ENCODE results near the gene CLIP4.

CLIP4 gene

GRCh38 chr2:29191817-29192216 is 76.6 kb downstream of the CLIP4 start:
- no peaks in the 10 kb centered on the region for H3K4me1 ChIP-seq (ENCODE audit: insufficient read depth, low read length, severe bottlenecking)
- no peaks in the 10 kb centered on the region for H3K9me2 ChIP-seq (ENCODE audit: low read depth, low read length)
- no peaks in the 10 kb centered on the region for H3K27me3 ChIP-seq (ENCODE audit: insufficient read depth, low read length)
- no peak overlapping the region for H3K27ac ChIP-seq (ENCODE audit: low read depth, low read length, poor library complexity, severe bottlenecking)
- no peaks in the 10 kb centered on the region for H3K9me3 ChIP-seq (ENCODE audit: low read length)
- H3F3A ChIP-seq (ENCODE audit: insufficient read depth, low read length), result no peaks in the 10 kb centered on the region
- no peaks in the 10 kb centered on the region for H3K36me3 ChIP-seq (ENCODE audit: insufficient read depth, low read length)
- no peak for TF ChIP-seq EZH2 (IDR thresholded peaks at IDR 0.05; ENCODE audit: borderline replicate concordance, low read length)
- TF ChIP-seq CTCF (IDR thresholded peaks at IDR 0.05; ENCODE audit: low read length), result no peak
- H4K20me1 ChIP-seq (ENCODE audit: insufficient read depth, low read length), result no peaks in the 10 kb centered on the region
- no peaks in the 10 kb centered on the region for H3K79me2 ChIP-seq (ENCODE audit: insufficient read depth, low read length)
- no peak overlapping the region for H3K9ac ChIP-seq (ENCODE audit: low read length)
- no peak overlapping the region for H2AFZ ChIP-seq (ENCODE audit: low read length)
- no peak overlapping the region for H3K4me3 ChIP-seq (ENCODE audit: low read depth, low read length, poor library complexity, severe bottlenecking)
- H3K4me2 ChIP-seq (ENCODE audit: low read length), result no peak overlapping the region

GRCh38 chr2:29192526-29192925 is 77.3 kb downstream of the CLIP4 start:
- Histone ChIP-seq H3K36me3 (ENCODE audit: insufficient read depth, low read length) (no peaks in the 10 kb centered on the region), H3K27ac (ENCODE audit: low read depth, low read length, poor library complexity, severe bottlenecking) (no peak overlapping the region), H3K79me2 (ENCODE audit: insufficient read depth, low read length) (no peaks in the 10 kb centered on the region), H3K9me3 (ENCODE audit: low read length) (no peaks in the 10 kb centered on the region), H3K4me2 (ENCODE audit: low read length) (no peak overlapping the region), H3K9ac (ENCODE audit: low read length) (no peak overlapping the region), H3F3A (ENCODE audit: insufficient read depth, low read length) (no peaks in the 10 kb centered on the region), H2AFZ (ENCODE audit: low read length) (no peak overlapping the region), H4K20me1 (ENCODE audit: insufficient read depth, low read length) (no peaks in the 10 kb centered on the region), H3K9me2 (ENCODE audit: low read depth, low read length) (no peaks in the 10 kb centered on the region), H3K4me1 (ENCODE audit: insufficient read depth, low read length, severe bottlenecking) (no peaks in the 10 kb centered on the region), H3K4me3 (ENCODE audit: low read depth, low read length, poor library complexity, severe bottlenecking) (no peak overlapping the region), H3K27me3 (ENCODE audit: insufficient read depth, low read length) (no peaks in the 10 kb centered on the region)
- no peak for TF ChIP-seq EZH2 (IDR thresholded peaks at IDR 0.05; ENCODE audit: borderline replicate concordance, low read length)
- TF ChIP-seq CTCF (IDR thresholded peaks at IDR 0.05; ENCODE audit: low read length), result no peak

DNA sequence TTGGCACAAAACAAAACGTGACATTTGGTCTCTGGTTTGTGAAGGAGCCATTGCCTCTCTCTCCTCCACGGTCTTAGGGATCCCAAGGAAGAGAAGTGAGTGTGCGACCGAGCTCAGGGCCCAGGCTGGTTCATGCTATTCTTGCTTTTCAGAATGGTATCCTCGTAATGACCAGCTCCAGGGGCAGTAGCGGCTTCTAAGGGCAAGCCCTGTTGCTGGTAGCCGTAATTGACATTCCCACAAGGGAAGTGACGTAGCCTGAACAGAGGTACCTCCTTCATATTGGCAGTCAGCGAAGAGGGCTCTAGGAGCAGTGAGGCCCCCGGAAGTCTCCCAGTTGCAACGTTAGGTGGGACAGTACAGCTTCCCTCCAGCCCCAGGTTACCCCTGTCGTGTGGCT is 77.9 kb downstream of the CLIP4 start:
- H3K36me3 ChIP-seq (ENCODE audit: insufficient read depth, low read length), result no peaks in the 10 kb centered on the region
- H3K79me2 ChIP-seq (ENCODE audit: insufficient read depth, low read length), result no peaks in the 10 kb centered on the region
- H4K20me1 ChIP-seq (ENCODE audit: insufficient read depth, low read length), result no peaks in the 10 kb centered on the region
- H3K27me3 ChIP-seq (ENCODE audit: insufficient read depth, low read length), result no peaks in the 10 kb centered on the region
- H3K4me3 ChIP-seq (ENCODE audit: low read depth, low read length, poor library complexity, severe bottlenecking), result no peak overlapping the region
- H3K9ac ChIP-seq (ENCODE audit: low read length), result no peak overlapping the region
- H3F3A ChIP-seq (ENCODE audit: insufficient read depth, low read length), result no peaks in the 10 kb centered on the region
- H3K4me2 ChIP-seq (ENCODE audit: low read length), result no peak overlapping the region
- H3K9me2 ChIP-seq (ENCODE audit: low read depth, low read length), result no peaks in the 10 kb centered on the region
- H2AFZ ChIP-seq (ENCODE audit: low read length), result no peak overlapping the region
- no peaks in the 10 kb centered on the region for H3K9me3 ChIP-seq (ENCODE audit: low read length)
- H3K4me1 ChIP-seq (ENCODE audit: insufficient read depth, low read length, severe bottlenecking), result no peaks in the 10 kb centered on the region
- H3K27ac ChIP-seq (ENCODE audit: low read depth, low read length, poor library complexity, severe bottlenecking), result no peak overlapping the region
- TF ChIP-seq CTCF (IDR thresholded peaks at IDR 0.05; ENCODE audit: low read length) (no peak), EZH2 (IDR thresholded peaks at IDR 0.05; ENCODE audit: borderline replicate concordance, low read length) (no peak)
